K562 (cell line): Measurements from ENCODE around the gene ADAT3. TPM values are rescaled to one million over a fixed set of nuclear protein-coding genes. Genes with fewer than 3 reads are reported as not detected.

Experiments
- FOXJ2 ChIP-seq: fragments of 200-800 bp; sonication (Bioruptor generic); IDR thresholded peaks from 2 replicates; pipeline ENCODE4 v1.6.1; 2016; ENCODE audit warnings: missing genetic modification characterization, missing compliant biosample characterization
- GTF2E2 ChIP-seq: fragments of 200-800 bp; sonication (Bioruptor generic); IDR thresholded peaks from 2 replicates; pipeline ENCODE4 v1.6.1; 2016; ENCODE audit warnings: missing genetic modification characterization, missing compliant biosample characterization
- HMG20A ChIP-seq: fragments of 450-650 bp; formaldehyde crosslinking; conservative IDR thresholded peaks from 2 replicates; pipeline ENCODE4 v1.4.0; 2020; ENCODE audit warnings: mild to moderate bottlenecking, mixed read lengths
- JUNB ChIP-seq: fragments of 450-650 bp; formaldehyde crosslinking; conservative IDR thresholded peaks from 2 replicates; pipeline ENCODE4 v1.4.0; 2020; ENCODE audit warnings: mild to moderate bottlenecking
- MAFG ChIP-seq: fragments of 450-650 bp; conservative IDR thresholded peaks from 2 replicates; pipeline ENCODE4 v1.6.1; 2016; ENCODE audit warnings: missing genetic modification characterization, missing compliant biosample characterization
- SIN3A ChIP-seq, 2 experiments: fragments of 150-350 bp in 1 of 2; IDR thresholded peaks; 2 replicates each; pipeline ENCODE4 v1.6.1; 2011 to 2016; ENCODE audit warnings: borderline replicate concordance in 2 of 2, low read depth in 2 of 2, low read length in 2 of 2, mild to moderate bottlenecking in 2 of 2, moderate library complexity in 2 of 2; ENCODE audit not compliant: control insufficient read depth in 1 of 2
- TEAD4 ChIP-seq, 2 experiments: sonication (generic) in 1 of 2; formaldehyde crosslinking in 1 of 2; IDR thresholded peaks; 2 replicates each; pipeline versions ENCODE4 v1.6.1 to v1.8.0; 2012 to 2022; ENCODE audit warnings: borderline replicate concordance in 1 of 2, inconsistent platforms in 1 of 2, low read length in 1 of 2, mild to moderate bottlenecking in 1 of 2, missing genetic modification reagents in 1 of 2
- ZNF197 ChIP-seq: fragments of 200-800 bp; sonication (Bioruptor generic); IDR thresholded peaks from 2 replicates; pipeline ENCODE4 v1.6.1; 2016; ENCODE audit warnings: low read depth, missing genetic modification characterization, missing compliant biosample characterization
- ZNF592 ChIP-seq: fragments of 450-650 bp; IDR thresholded peaks from 2 replicates; pipeline ENCODE4 v1.6.1; 2017; ENCODE audit warnings: antibody characterized with exemption, mild to moderate bottlenecking
- ZZZ3 ChIP-seq: fragments of 450-650 bp; IDR thresholded peaks from 2 replicates; pipeline ENCODE4 v1.6.1; 2016; ENCODE audit warnings: antibody characterized with exemption, mild to moderate bottlenecking, moderate library complexity
- polyA plus RNA-seq, 8 experiments: library from polyadenylated mRNA; depleted of rRNA in 4 of 8; stranded (reverse) in 5 of 8; unstranded in 3 of 8; fragments of >200 nt; fragmentation: Nextera tagmentation in 2 of 8; fragmentation: Illumina TruSeq in 1 of 8; extraction: Ambion mirVana in 2 of 8; extraction: Trizol in 1 of 8; gene quantifications; 2 replicates each; pipeline versions ENCODE4 v1.2.1 to v1.2.3, GENCODE V29; 2011 to 2014; ENCODE audit warnings: inconsistent platforms in 1 of 8, missing spikeins in 1 of 8
- total RNA-seq, 7 experiments: library from RNA; depleted of rRNA in 6 of 7; stranded (reverse); fragments of >200 nt in 6 of 7; fragmentation: Illumina TruSeq in 2 of 7; extraction: Trizol in 2 of 7; gene quantifications; 2 replicates each; pipeline versions ENCODE4 v1.2.1 to v1.2.3, GENCODE V29; 2011 to 2021; ENCODE audit warnings: low replicate concordance in 1 of 7
- TF ChIP-seq, protein P1 (sequence below), 2 experiments: fragments of 450-650 bp; conservative IDR thresholded peaks; 2 replicates each; pipeline ENCODE4 v1.6.1; 2017; ENCODE audit warnings: mild to moderate bottlenecking in 2 of 2, moderate library complexity in 2 of 2
- TF ChIP-seq, protein P2 (sequence below): fragments of 450-650 bp; IDR thresholded peaks from 2 replicates; pipeline ENCODE4 v1.6.1; 2016; ENCODE audit warnings: borderline replicate concordance
- TF ChIP-seq, protein P3 (sequence below): fragments of 450-650 bp; IDR thresholded peaks from 2 replicates; pipeline ENCODE4 v1.6.1; 2018; ENCODE audit not compliant: partially characterized antibody

ADAT3 gene
- total and polyA plus RNA-seq, 9 of the 15 experiments (the other 6 are each of a cell fraction or from before 2014, with no cell fraction given): 0.67 to 15.6 (median 7.8) TPM; not detected in 4

- TF ChIP-seq, protein P1, sequence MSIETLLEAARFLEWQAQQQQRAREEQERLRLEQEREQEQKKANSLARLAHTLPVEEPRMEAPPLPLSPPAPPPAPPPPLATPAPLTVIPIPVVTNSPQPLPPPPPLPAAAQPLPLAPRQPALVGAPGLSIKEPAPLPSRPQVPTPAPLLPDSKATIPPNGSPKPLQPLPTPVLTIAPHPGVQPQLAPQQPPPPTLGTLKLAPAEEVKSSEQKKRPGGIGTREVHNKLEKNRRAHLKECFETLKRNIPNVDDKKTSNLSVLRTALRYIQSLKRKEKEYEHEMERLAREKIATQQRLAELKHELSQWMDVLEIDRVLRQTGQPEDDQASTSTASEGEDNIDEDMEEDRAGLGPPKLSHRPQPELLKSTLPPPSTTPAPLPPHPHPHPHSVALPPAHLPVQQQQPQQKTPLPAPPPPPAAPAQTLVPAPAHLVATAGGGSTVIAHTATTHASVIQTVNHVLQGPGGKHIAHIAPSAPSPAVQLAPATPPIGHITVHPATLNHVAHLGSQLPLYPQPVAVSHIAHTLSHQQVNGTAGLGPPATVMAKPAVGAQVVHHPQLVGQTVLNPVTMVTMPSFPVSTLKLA (conservative IDR thresholded peaks at IDR 0.05): peak; percentile 80 to 85; a peak in 3 of 4 replicates
- TF ChIP-seq, protein P2, sequence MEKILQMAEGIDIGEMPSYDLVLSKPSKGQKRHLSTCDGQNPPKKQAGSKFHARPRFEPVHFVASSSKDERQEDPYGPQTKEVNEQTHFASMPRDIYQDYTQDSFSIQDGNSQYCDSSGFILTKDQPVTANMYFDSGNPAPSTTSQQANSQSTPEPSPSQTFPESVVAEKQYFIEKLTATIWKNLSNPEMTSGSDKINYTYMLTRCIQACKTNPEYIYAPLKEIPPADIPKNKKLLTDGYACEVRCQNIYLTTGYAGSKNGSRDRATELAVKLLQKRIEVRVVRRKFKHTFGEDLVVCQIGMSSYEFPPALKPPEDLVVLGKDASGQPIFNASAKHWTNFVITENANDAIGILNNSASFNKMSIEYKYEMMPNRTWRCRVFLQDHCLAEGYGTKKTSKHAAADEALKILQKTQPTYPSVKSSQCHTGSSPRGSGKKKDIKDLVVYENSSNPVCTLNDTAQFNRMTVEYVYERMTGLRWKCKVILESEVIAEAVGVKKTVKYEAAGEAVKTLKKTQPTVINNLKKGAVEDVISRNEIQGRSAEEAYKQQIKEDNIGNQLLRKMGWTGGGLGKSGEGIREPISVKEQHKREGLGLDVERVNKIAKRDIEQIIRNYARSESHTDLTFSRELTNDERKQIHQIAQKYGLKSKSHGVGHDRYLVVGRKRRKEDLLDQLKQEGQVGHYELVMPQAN: peak; percentile 77; the same call in 1 of the 2 replicates
- TF ChIP-seq TEAD4 (IDR thresholded peaks at IDR 0.05; ENCODE audit: low read length) (no peak), TEAD4 (CRISPR knock-in tag; IDR thresholded peaks at IDR 0.05; ENCODE audit: borderline replicate concordance) (no peak), ZNF592 (no peak), HMG20A (CRISPR knock-in tag) (no peak), FOXJ2 (tag) (no peak), JUNB (CRISPR knock-in tag) (no peak), SIN3A (IDR thresholded peaks at IDR 0.05; ENCODE audit: borderline replicate concordance in 2 of 2, control insufficient read depth in 1 of 2, low read depth in 2 of 2, low read length in 2 of 2) (peak; percentile 83 to 98), MAFG (tag) (no peak), ZZZ3 (no peak), GTF2E2 (tag) (no peak), ZNF197 (CRISPR knock-in tag) (no peak)
- TF ChIP-seq, protein P3, sequence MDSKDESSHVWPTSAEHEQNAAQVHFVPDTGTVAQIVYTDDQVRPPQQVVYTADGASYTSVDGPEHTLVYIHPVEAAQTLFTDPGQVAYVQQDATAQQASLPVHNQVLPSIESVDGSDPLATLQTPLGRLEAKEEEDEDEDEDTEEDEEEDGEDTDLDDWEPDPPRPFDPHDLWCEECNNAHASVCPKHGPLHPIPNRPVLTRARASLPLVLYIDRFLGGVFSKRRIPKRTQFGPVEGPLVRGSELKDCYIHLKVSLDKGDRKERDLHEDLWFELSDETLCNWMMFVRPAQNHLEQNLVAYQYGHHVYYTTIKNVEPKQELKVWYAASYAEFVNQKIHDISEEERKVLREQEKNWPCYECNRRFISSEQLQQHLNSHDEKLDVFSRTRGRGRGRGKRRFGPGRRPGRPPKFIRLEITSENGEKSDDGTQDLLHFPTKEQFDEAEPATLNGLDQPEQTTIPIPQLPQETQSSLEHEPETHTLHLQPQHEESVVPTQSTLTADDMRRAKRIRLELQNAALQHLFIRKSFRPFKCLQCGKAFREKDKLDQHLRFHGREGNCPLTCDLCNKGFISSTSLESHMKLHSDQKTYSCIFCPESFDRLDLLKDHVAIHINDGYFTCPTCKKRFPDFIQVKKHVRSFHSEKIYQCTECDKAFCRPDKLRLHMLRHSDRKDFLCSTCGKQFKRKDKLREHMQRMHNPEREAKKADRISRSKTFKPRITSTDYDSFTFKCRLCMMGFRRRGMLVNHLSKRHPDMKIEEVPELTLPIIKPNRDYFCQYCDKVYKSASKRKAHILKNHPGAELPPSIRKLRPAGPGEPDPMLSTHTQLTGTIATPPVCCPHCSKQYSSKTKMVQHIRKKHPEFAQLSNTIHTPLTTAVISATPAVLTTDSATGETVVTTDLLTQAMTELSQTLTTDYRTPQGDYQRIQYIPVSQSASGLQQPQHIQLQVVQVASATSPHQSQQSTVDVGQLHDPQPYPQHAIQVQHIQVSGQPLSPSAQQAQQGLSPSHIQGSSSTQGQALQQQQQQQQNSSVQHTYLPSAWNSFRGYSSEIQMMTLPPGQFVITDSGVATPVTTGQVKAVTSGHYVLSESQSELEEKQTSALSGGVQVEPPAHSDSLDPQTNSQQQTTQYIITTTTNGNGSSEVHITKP: no peak
Measured at GRCh38 chr19:1862424-1863327, 42.5 kb upstream of the ADAT3 start (continued).
